Osteocyte (in vitro differentiated cells): ENCODE measurements around the gene LRBA. TPM values are rescaled to one million over a fixed set of nuclear protein-coding genes. Genes with fewer than 3 reads are reported as not detected.

ENCODE experiments used
- DNase-seq: peaks from one replicate; pipeline ENCODE4 v3.0.0; 2021; ENCODE audit warnings: mixed read lengths; ENCODE audit not compliant: unreplicated experiment; ENCODE audit errors: extremely low spot score
- H3K27ac Mint-ChIP-seq: one replicate; pipeline ENCODE4 v1.8.0; 2021; ENCODE audit warnings: mild to moderate bottlenecking, mixed read lengths; ENCODE audit not compliant: unreplicated experiment
- H3K27me3 Mint-ChIP-seq: one replicate; pipeline ENCODE4 v1.8.0; 2021; ENCODE audit warnings: mixed read lengths; ENCODE audit not compliant: unreplicated experiment
- H3K36me3 Mint-ChIP-seq: one replicate; pipeline ENCODE4 v1.8.0; 2021; ENCODE audit warnings: mixed read lengths; ENCODE audit not compliant: unreplicated experiment
- H3K4me1 Mint-ChIP-seq: one replicate; pipeline ENCODE4 v1.8.0; 2021; ENCODE audit warnings: mixed read lengths; ENCODE audit not compliant: unreplicated experiment
- H3K4me3 Mint-ChIP-seq: one replicate; pipeline ENCODE4 v1.8.0; 2021; ENCODE audit warnings: mild to moderate bottlenecking, moderate library complexity, mixed read lengths; ENCODE audit not compliant: unreplicated experiment
- H3K9me3 Mint-ChIP-seq: one replicate; pipeline ENCODE4 v1.8.0; 2021; ENCODE audit warnings: mixed read lengths; ENCODE audit not compliant: unreplicated experiment
- CTCF ChIP-seq: fragments of 200-600 bp; sonication (generic); IDR thresholded peaks from 2 replicates; pipeline ENCODE4 v1.5.0; 2021; ENCODE audit warnings: antibody characterized with exemption, mild to moderate bottlenecking, moderate library complexity
- total RNA-seq: library from RNA; stranded (reverse); gene quantifications from 2 replicates; pipeline ENCODE4 v1.2.1, GENCODE V29; 2021

LRBA gene
- total RNA-seq, 1 donor from 2014 or later, result 40.8 TPM

DNA sequence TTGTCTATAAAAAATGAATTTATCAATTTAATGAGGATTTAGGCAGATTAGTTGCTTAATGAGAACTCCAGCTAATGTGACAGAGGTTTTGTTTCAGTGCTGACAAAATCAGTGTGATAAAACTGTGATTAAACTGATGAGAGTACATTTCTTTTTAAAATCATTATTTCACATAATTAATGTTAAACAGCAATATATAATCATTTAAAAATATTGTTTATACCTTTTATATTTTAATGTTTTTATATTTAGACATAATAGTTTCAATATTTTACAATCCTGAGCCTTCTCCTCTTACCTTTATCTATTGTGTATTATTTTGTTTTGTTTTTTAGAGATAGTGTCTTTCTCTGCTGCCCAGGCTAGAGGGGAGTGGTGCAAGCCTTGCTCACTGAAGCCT is 480.3 kb downstream of the LRBA start:
- Mint-ChIP-seq H3K4me1 (no peaks in the 10 kb centered on the region), H3K4me3 (no peak overlapping the region), H3K9me3 (peaks cover 19% of the 10 kb centered on the region)

DNA sequence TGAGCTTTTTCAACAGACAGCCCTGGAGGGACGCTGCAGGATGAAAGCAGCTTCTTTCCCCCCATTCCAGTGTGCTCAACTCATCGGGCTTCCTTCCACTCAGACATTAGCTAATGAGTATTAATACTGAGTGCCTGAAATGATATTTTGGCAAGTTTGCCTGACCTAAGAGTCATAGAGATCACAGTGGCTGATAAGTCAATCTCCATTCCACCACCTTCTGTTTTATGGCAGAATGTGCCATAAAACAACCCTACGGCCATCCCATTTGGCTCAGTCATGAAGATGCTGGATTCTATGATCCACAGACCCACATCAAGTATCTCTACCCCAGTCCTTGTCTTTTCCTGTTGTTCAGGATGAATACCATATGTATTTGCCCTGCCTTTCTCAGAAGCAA is 481.4 kb downstream of the LRBA start:
- H3K27me3 Mint-ChIP-seq, result no peaks in the 10 kb centered on the region
- no peak for TF ChIP-seq CTCF
- no peak for DNase-seq
- no peaks in the 10 kb centered on the region for H3K4me1 Mint-ChIP-seq
- no peak overlapping the region for H3K4me3 Mint-ChIP-seq
- peaks cover 19% of the 10 kb centered on the region for H3K9me3 Mint-ChIP-seq
- no peak overlapping the region for H3K27ac Mint-ChIP-seq
- peaks cover 8% of the 10 kb centered on the region for H3K36me3 Mint-ChIP-seq

More for the DNA sequence above, 480.3 kb downstream of the LRBA start:
- TF ChIP-seq CTCF, result no peak
- peaks cover 12% of the 10 kb centered on the region for H3K36me3 Mint-ChIP-seq
- no peaks in the 10 kb centered on the region for H3K27me3 Mint-ChIP-seq
- no peak overlapping the region for H3K27ac Mint-ChIP-seq
- DNase-seq, result no peak

- H3K4me1 Mint-ChIP-seq, result no peaks in the 10 kb centered on the region
- no peak overlapping the region for H3K4me3 Mint-ChIP-seq
- TF ChIP-seq CTCF, result no peak
- peaks cover 15% of the 10 kb centered on the region for H3K9me3 Mint-ChIP-seq
- H3K27ac Mint-ChIP-seq, result no peak overlapping the region
- H3K36me3 Mint-ChIP-seq, result peaks cover 15% of the 10 kb centered on the region
- no peaks in the 10 kb centered on the region for H3K27me3 Mint-ChIP-seq
- no peak for DNase-seq
These were observed 489.7 kb downstream of the LRBA start for GRCh38 chr4:150525321-150525868.

- H3K9me3 Mint-ChIP-seq, result no peaks in the 10 kb centered on the region
- no peak for TF ChIP-seq CTCF
- peaks cover 4% of the 10 kb centered on the region for H3K36me3 Mint-ChIP-seq
- DNase-seq, result no peak
- no peaks in the 10 kb centered on the region for H3K27me3 Mint-ChIP-seq
- no peak overlapping the region for H3K27ac Mint-ChIP-seq
- H3K4me3 Mint-ChIP-seq, result no peak overlapping the region
- peaks cover 8% of the 10 kb centered on the region for H3K4me1 Mint-ChIP-seq
These were observed 496.5 kb downstream of the LRBA start for GRCh38 chr4:150518559-150518958.

- DNase-seq, result no peak
- Mint-ChIP-seq H3K36me3 (no peaks in the 10 kb centered on the region), H3K4me3 (no peak overlapping the region), H3K9me3 (no peaks in the 10 kb centered on the region), H3K4me1 (peaks cover 16% of the 10 kb centered on the region), H3K27me3 (no peaks in the 10 kb centered on the region), H3K27ac (no peak overlapping the region)
- no peak for TF ChIP-seq CTCF
These were observed 499.9 kb downstream of the LRBA start for GRCh38 chr4:150515135-150515534.
